Keratinocyte (primary cell): ENCODE measurements around the gene ITCH. TPM values are rescaled to one million over a fixed set of nuclear protein-coding genes. Genes with fewer than 3 reads are reported as not detected.

Experiments used
- DNase-seq: peaks from one replicate; pipeline ENCODE4 v3.0.0-alpha.2; 2011; ENCODE audit warnings: low read depth, missing footprints, low spot score
- FAIRE-seq: peaks from 2 replicates; lab custom pipeline; 2011; peaks lifted over from hg19 to GRCh38; lab: Jason Lieb, UNC
- H2AFZ ChIP-seq: 2 replicates; pipeline ENCODE4 v1.6.0; 2012; ENCODE audit warnings: low read length, control low read depth, inconsistent platforms; ENCODE audit not compliant: control insufficient read depth
- H3K27ac ChIP-seq: 2 replicates; pipeline ENCODE4 v1.5.1; 2011; ENCODE audit warnings: low read length; ENCODE audit not compliant: control insufficient read depth, insufficient read depth
- H3K27me3 ChIP-seq: 3 replicates; pipeline ENCODE4 v1.6.0; 2011; ENCODE audit warnings: low read length; ENCODE audit not compliant: control insufficient read depth, insufficient read depth; ENCODE audit errors: extremely low read depth
- H3K36me3 ChIP-seq, 2 experiments: 2 replicates in 1 of 2; 3 replicates in 1 of 2; pipeline ENCODE4 v1.5.1; 2011; ENCODE audit warnings: low read length in 2 of 2, mild to moderate bottlenecking in 1 of 2; ENCODE audit not compliant: control insufficient read depth in 2 of 2, insufficient read depth in 2 of 2; ENCODE audit errors: extremely low read depth in 1 of 2
- H3K4me1 ChIP-seq: 3 replicates; pipeline ENCODE4 v1.5.1; 2011; ENCODE audit warnings: low read length; ENCODE audit not compliant: control insufficient read depth, insufficient read depth; ENCODE audit errors: extremely low read depth
- H3K4me2 ChIP-seq: 3 replicates; pipeline ENCODE4 v1.6.0; 2011; ENCODE audit warnings: low read depth, low read length; ENCODE audit not compliant: control insufficient read depth, insufficient read depth; ENCODE audit errors: extremely low read depth
- H3K4me3 ChIP-seq, 3 experiments: fragments of 200-600 bp in 1 of 3; sonication (generic) in 1 of 3; 2 replicates in 2 of 3; 3 replicates in 1 of 3; pipeline ENCODE4 v1.5.1; 2011 to 2016; ENCODE audit warnings: low read length in 3 of 3, mild to moderate bottlenecking in 3 of 3, control low read depth in 2 of 3, inconsistent platforms in 1 of 3, low read depth in 1 of 3, mixed read lengths in 1 of 3, mixed run types in 1 of 3, moderate library complexity in 1 of 3; ENCODE audit not compliant: control insufficient read depth in 2 of 3, insufficient read depth in 2 of 3; ENCODE audit errors: extremely low read depth in 1 of 3
- H3K79me2 ChIP-seq: 2 replicates; pipeline ENCODE4 v1.6.0; 2012; ENCODE audit warnings: low read length; ENCODE audit not compliant: control insufficient read depth, insufficient read depth
- H3K9ac ChIP-seq: 3 replicates; pipeline ENCODE4 v1.6.0; 2011; ENCODE audit warnings: low read length; ENCODE audit not compliant: control insufficient read depth, insufficient read depth; ENCODE audit errors: extremely low read depth
- H3K9me1 ChIP-seq: 3 replicates; pipeline ENCODE4 v1.6.0; 2011; ENCODE audit warnings: low read length; ENCODE audit not compliant: control insufficient read depth, insufficient read depth; ENCODE audit errors: extremely low read depth
- H3K9me3 ChIP-seq: 2 replicates; pipeline ENCODE4 v1.5.1; 2012; ENCODE audit warnings: low read depth, low read length; ENCODE audit not compliant: control insufficient read depth
- H4K20me1 ChIP-seq: 3 replicates; pipeline ENCODE4 v1.6.0; 2011; ENCODE audit warnings: low read length; ENCODE audit not compliant: control insufficient read depth, insufficient read depth; ENCODE audit errors: extremely low read depth
- CTCF ChIP-seq, 3 experiments: IDR thresholded peaks in 1 of 3; conservative IDR thresholded peaks in 1 of 3; optimal IDR thresholded peaks in 1 of 3; 2 replicates in 2 of 3; 3 replicates in 1 of 3; pipeline versions ENCODE3 to v1.5.1; 2011; ENCODE audit warnings: low read length in 3 of 3, mild to moderate bottlenecking in 3 of 3, moderate library complexity in 2 of 3, control low read depth in 1 of 3, inconsistent platforms in 1 of 3; ENCODE audit not compliant: insufficient read depth in 2 of 3; ENCODE audit errors: extremely low read depth in 1 of 3
- EZH2 ChIP-seq: IDR thresholded peaks from one replicate; pipeline ENCODE4 v1.6.1; 2012; ENCODE audit warnings: inconsistent platforms, mild to moderate bottlenecking, low read length, moderate library complexity
- dilution Hi-C: fragments of 300-500 bp; cut with MboI; formaldehyde crosslinking; loops from one replicate; pipeline ENCODE4 v1.7.0; 2020; ENCODE audit warnings: low sequenced_read_pairs; ENCODE audit not compliant: extremely low pct_ligation_motif_present
- polyA plus RNA-seq, 5 experiments: library from polyadenylated mRNA; depleted of rRNA in 3 of 5; stranded (reverse) in 3 of 5; stranded (forward) in 1 of 5; unstranded in 1 of 5; fragments of >200 nt; gene quantifications; 1 replicate in 1 of 5; 2 replicates in 3 of 5; 3 replicates in 1 of 5; pipeline versions ENCODE4 v1.2.1 to v1.2.3, GENCODE V29; 2011 to 2012; ENCODE audit warnings: missing spikeins in 2 of 5, low read depth in 1 of 5, low replicate concordance in 1 of 5

The ITCH gene
- polyA plus RNA-seq, 1 donor (not counting 4 experiments of a cell fraction or from before 2014, with no cell fraction given) = 42.5 TPM

DNA sequence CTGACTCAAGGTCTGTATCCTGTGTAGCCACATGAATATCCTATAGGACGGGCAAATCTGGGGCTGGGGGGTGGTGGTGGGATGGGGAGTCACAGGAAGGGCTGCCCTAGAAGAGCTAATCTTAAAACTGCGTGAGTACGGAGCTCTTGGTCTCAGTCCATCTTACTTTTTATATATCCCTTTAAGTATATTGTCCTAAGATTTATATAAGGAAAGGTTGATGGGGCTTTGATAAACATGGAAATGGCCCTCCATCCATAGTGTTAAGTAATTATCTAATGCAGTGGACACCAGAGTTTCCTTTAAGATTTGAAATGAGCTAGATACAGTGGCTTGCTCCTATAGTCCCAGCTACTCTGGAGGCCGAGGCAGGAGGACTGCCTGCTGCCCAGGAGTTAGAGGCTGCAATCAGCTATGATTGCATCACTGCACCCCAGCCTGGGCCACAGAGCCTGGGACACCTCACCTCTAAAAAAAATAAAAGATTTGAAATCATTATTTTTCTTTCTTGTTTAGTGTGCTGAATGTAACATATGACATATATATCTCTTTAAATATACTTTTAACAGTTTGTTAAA is 128.9 kb downstream of the ITCH start:
- H4K20me1 ChIP-seq = peaks cover 2% of the 10 kb centered on the region
- H3K9ac ChIP-seq = no peak overlapping the region
- H3K79me2 ChIP-seq = peaks cover 28% of the 10 kb centered on the region
- peaks cover 17 to 29% of the 10 kb centered on the region in 2 experiments for H3K36me3 ChIP-seq
- H3K9me3 ChIP-seq = no peaks in the 10 kb centered on the region
- H3K4me1 ChIP-seq = no peaks in the 10 kb centered on the region
- no peak overlapping the region for H3K4me3 ChIP-seq
- H3K27me3 ChIP-seq = no peaks in the 10 kb centered on the region
- TF ChIP-seq CTCF (optimal IDR thresholded peaks at IDR 0.05 in 1 of 3, IDR thresholded peaks at IDR 0.05 in 1 of 3, conservative IDR thresholded peaks at IDR 0.05 in 1 of 3; ENCODE audit: extremely low read depth in 1 of 3, insufficient read depth in 2 of 3, low read length in 3 of 3) (no peak), EZH2 (no peak)
- no peak overlapping the region for H3K27ac ChIP-seq
- no peaks in the 10 kb centered on the region for H3K9me1 ChIP-seq
- FAIRE-seq = no peak
- H3K4me2 ChIP-seq = no peak overlapping the region
- H2AFZ ChIP-seq = no peak overlapping the region
- dilution Hi-C loops = no loop called here
- no peak for DNase-seq

- dilution Hi-C loops = no loop called here
- H3K79me2 ChIP-seq = peaks cover 41% of the 10 kb centered on the region
- H3K4me2 ChIP-seq = no peak overlapping the region
- no peak overlapping the region for H3K4me3 ChIP-seq
- no peaks in the 10 kb centered on the region for H3K4me1 ChIP-seq
- peaks cover 2% of the 10 kb centered on the region for H4K20me1 ChIP-seq
- DNase-seq = no peak
- no peaks in the 10 kb centered on the region for H3K9me1 ChIP-seq
- H3K27me3 ChIP-seq = no peaks in the 10 kb centered on the region
- no peak for FAIRE-seq
- TF ChIP-seq EZH2 = no peak
- no peak overlapping the region for H3K9ac ChIP-seq
- H2AFZ ChIP-seq = no peak overlapping the region
- no peak overlapping the region for H3K27ac ChIP-seq
- H3K36me3 ChIP-seq = peaks cover 15 to 29% of the 10 kb centered on the region in 2 experiments
- H3K9me3 ChIP-seq = no peaks in the 10 kb centered on the region
Observed at GRCh38 chr20:34493646-34494045, 130.6 kb downstream of the ITCH start.

GRCh38 chr20:34495307-34495706 is 132.2 kb downstream of the ITCH start:
- no peak overlapping the region for H2AFZ ChIP-seq
- H3K79me2 ChIP-seq = peaks cover 51% of the 10 kb centered on the region
- peaks cover 2% of the 10 kb centered on the region for H3K4me1 ChIP-seq
- H3K36me3 ChIP-seq = peaks cover 11 to 20% of the 10 kb centered on the region in 2 experiments
- TF ChIP-seq EZH2 = no peak
- no peak for TF ChIP-seq CTCF (optimal IDR thresholded peaks at IDR 0.05 in 1 of 3, IDR thresholded peaks at IDR 0.05 in 1 of 3, conservative IDR thresholded peaks at IDR 0.05 in 1 of 3; ENCODE audit: extremely low read depth in 1 of 3, insufficient read depth in 2 of 3, low read length in 3 of 3)
- no peak overlapping the region for H3K4me2 ChIP-seq
- H3K4me3 ChIP-seq = no peak overlapping the region
- H3K9me3 ChIP-seq = no peaks in the 10 kb centered on the region
- H4K20me1 ChIP-seq = peaks cover 5% of the 10 kb centered on the region
- DNase-seq (no peak), FAIRE-seq (no peak)
- dilution Hi-C loops = no loop called here
- no peaks in the 10 kb centered on the region for H3K9me1 ChIP-seq
- H3K27ac ChIP-seq = no peak overlapping the region
- no peaks in the 10 kb centered on the region for H3K27me3 ChIP-seq
- H3K9ac ChIP-seq = no peak overlapping the region
